Measurements from ENCODE around the gene SARDH.

GRCh38 chr9:133733796-133734533 is 4.2 kb downstream of the SARDH start:
- TF ChIP-seq POLR2AphosphoS5 (IDR thresholded peaks at IDR 0.05; ENCODE audit: low read depth, low read length) = no peak
- no peak for TF ChIP-seq POLR2A (IDR thresholded peaks at IDR 0.05; ENCODE audit: low read depth, low read length)
- no peak for TF ChIP-seq TAF1 (IDR thresholded peaks at IDR 0.05; ENCODE audit: borderline replicate concordance, low read depth, low read length)
